Activated naive CD4-positive, alpha-beta T cell treated with anti-CD3 and anti-CD28 coated beads, Interleukin-2, amount 50 U/mL, for 16 hours (primary cell): ENCODE results near the gene PCSK7.
"Not testable (repeated sequence)": the region's sequence is repeated elsewhere in the genome, so short reads cannot be mapped to it uniquely, and the experiment has no call there.

Experiments used
- DNase-seq: peaks from one replicate; pipeline ENCODE4 v3.0.0-alpha.2; 2020

Gene PCSK7

DNA sequence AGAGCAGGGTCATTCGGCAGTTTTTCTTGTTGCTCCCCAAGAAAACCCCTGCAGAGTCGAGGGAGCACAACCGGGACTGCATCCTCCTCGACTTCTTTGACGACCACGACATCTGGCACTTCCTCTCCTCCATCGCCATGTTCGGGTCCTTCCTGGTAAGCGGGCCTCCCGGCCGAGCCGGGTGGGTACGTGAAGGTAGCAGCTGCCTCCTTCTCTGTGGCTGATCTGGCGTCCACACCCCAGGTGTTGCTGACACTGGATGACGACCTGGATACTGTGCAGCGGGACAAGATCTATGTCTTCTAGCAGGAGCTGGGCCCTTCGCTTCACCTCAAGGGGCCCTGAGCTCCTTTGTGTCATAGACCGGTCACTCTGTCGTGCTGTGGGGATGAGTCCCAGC is 36.1 kb downstream of the PCSK7 start:
- DNase-seq = no peak

DNA sequence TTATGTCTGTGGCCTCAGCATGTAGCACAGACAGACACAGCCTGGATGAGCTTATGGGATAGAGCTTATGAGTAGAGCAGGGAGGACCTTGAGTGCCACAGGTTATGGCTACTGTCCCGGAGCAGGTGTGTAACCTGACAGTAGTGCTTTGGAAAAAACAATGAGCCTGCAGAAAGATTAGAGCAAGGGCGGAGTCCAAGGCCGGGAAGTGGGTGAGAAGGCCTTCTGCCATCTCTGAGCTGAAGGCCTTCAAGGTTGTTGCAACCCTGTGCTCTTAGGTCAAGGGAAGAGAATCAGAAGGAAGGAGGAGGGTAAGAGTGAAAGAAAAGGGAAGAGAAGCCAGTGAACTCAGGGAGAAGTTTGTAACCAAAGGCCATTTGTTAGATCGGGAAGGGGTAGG is 36.6 kb downstream of the PCSK7 start:
- DNase-seq = no peak

DNA sequence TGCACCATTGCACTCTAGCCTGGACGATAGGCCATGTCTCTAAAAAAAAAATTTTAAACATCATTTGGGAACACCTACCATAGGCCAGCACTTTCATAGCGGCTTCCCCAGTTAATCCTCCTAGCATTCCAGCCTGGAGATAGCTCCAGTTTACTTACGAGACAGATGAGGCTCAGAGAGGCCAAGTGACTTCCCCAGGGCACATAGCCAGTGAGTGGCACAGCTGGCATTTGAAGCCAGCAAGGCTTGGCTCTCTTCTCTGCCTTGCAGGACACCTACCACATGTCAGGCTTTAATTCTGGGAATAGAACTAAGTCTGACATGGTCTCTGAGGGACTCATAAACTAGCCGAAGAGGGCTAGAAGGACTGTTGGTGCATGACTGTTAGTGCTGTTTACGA is 37.6 kb downstream of the PCSK7 start:
- no peak for DNase-seq

DNA sequence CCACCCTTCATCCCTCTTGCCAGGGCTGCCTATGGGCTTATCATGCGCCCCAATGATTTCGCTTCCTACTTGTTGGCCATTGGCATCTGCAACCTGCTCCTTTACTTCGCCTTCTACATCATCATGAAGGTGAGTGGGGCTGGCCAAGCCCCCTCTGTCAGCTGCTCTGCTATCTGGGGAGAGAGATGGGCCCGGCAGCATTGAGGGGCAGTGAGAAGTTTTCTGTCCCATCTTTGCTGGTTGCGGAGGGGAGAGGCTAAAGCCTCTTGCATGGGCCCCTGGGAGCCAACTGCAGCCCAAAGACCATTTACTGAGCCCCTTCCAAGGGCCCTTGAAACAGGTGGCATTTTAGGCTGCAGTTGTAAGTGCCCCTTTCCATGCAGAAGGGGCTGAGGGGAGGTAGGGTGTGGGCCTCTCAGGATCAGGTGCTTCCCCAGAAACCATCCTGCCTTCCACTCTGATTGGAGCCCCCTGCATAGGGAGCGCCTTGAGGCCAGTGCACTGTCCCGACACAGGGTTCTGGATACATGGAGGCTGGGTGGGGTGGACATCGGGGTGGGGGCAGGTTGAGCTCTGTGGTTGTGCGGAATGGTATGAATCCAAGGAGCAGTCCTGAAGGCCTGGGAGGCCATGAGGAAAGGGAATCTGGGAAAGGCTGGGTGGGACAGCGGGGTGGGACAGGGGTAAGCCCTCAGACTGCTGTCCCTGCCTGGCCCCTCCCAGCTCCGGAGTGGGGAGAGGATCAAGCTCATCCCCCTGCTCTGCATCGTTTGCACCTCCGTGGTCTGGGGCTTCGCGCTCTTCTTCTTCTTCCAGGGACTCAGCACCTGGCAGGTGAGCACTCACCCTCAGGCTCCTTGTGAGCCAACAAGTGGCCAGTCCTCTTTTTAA is 38.5 kb downstream of the PCSK7 start:
- no peak for DNase-seq

DNA sequence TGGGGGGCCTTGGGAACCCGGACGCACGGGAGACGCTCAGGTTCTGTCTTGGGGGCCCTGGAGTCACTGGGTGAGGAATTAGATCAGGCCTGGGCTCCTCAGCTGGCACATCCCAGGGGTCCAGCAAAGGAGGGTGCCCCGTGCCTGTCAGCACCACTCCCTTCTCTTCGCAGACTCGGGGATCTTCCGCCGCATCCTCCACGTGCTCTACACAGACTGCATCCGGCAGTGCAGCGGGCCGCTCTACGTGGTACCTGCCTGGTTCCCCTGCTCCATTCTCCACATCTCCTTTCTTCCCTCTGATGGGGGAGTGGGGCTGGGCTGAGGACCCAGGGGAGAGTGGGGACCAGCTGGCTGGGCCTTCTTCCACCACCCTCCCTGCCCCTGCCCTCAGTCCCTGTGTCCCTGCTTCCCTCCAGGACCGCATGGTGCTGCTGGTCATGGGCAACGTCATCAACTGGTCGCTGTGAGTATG is 39.4 kb downstream of the PCSK7 start:
- DNase-seq = no peak

DNA sequence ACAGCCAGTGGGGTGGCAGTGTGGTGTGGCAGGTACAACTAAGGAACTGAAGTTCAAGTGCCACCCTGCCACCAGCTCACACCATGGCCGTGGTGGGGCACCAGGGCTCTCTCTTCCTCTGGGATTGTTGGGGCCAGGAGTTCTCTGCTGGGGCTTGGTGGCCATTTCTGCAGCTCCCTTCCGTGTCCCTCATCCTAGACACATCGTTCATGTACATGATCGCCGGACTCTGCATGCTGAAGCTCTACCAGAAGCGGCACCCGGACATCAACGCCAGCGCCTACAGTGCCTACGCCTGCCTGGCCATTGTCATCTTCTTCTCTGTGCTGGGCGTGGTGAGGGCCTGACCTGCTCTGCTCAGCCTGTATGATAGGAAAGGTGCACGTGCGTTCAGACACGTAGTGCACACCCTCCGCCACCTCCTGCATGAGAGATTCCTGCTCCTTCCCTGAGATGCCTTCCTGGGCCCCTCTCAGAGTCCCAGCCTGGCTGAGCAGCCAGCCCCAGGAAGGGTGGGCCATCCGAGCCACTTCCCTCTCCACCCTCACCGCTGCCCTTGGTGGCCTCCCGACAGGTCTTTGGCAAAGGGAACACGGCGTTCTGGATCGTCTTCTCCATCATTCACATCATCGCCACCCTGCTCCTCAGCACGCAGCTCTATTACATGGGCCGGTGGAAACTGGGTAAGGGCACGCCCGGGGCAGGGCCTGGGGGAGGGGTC is 40.0 kb downstream of the PCSK7 start:
- no peak for DNase-seq

DNA sequence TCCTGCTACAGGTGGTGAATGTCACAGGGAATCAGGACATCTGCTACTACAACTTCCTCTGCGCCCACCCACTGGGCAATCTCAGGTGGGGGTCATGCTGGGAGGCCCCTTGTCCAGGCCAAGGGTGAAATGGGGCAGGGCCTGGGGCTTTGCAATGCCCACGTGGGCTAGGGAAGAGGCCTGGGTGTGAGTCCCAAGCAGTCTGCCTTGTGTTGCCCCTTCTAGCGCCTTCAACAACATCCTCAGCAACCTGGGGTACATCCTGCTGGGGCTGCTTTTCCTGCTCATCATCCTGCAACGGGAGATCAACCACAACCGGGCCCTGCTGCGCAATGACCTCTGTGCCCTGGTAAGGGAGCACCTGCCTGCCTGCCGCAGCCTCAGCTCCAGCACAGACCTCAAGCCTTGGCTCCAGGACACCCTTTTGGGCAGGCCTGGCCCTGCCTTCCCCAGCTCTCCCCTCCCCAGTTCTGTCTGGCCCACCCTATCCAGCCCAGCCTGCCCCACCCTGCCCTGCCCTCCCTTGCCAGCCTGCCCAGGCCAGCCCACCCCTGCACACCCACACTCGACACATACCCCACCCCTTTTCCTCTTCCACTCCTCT is 41.8 kb downstream of the PCSK7 start:
- DNase-seq = no peak

DNA sequence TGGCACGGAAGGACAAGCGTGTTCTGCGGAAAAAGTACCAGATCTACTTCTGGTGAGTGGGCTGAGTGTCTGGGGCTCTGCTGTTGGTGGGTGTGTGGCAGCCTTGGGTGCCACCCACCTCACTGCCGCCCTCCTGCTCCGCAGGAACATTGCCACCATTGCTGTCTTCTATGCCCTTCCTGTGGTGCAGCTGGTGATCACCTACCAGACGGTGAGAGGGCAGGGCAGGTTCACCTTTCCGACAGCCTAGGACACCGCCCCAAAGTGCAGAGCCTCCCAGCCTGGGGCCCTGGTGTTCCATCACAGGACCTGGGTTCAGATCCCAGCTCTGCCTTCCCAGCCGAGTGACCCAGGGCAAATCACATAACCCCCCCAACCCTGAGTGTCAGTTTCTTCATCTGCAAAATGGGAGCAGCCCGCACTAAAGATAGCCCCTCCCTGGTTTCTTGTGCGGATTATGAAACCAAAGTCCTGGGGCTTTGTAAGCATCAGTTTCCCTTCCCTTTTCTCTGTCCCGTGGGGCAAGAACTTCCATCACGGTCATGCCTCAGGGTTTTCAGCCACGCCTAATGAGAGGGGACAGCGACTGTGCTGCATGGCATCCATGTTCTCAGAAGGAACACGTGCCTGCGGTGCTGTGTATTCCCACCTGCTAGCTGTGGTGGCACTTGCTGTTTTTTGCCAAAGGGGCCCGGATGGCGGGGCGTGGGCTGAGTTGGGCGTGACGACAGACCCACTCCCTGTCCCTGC is 42.5 kb downstream of the PCSK7 start:
- DNase-seq = no peak

DNA sequence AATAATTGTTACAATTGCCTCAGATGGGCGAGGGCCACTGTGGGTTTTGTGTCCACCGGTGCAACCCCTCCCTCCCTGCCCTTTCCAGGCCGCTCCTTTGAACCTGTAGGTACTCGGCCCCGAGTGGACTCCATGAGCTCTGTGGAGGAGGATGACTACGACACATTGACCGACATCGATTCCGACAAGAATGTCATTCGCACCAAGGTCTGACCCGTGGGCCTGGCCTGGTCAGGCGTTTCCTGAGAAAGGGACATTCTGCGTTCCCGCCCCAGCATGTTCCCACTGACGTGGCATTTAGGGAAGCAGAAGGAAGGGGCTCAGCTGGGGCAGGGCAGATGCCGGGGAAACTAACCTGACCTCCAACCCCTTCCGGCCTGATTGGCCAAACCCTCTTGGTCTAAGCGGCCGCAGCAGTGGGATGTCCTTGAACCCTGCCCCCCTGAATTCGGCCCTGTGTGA is 43.2 kb downstream of the PCSK7 start:
- DNase-seq = no peak

DNA sequence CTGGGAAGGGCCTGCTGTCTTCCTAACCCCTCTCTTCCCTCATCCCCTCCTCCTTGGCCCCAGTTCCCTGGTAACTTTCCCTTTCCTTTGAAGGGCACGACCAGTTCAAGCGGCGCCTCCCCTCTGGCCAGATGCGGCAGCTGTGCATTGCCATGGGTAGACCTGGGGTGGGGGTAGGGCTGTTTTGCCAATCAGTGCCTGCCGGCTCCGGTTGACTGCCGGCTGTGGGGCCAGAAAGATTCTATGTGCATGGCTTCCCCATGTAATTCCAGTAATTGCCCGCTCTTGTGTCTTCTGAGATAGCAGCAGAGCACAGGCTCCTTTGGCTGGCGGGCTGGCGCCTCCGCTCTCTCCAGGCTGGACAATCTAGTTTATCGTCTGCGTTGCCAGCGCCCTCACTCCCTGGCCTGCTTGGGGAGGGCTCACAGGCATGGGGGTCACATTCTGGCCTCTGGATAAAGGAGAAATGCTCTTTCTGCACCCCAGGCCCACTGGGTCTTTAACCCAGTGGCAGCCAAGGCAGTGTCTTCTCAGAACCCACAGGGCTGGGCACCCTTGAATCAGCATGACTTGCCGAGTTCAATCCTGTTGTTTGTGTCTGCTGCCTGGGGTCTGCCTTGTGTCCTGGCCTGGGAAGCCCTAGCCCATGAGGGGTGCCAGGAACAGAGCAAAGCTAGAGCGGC is 43.9 kb downstream of the PCSK7 start:
- no peak for DNase-seq

DNA sequence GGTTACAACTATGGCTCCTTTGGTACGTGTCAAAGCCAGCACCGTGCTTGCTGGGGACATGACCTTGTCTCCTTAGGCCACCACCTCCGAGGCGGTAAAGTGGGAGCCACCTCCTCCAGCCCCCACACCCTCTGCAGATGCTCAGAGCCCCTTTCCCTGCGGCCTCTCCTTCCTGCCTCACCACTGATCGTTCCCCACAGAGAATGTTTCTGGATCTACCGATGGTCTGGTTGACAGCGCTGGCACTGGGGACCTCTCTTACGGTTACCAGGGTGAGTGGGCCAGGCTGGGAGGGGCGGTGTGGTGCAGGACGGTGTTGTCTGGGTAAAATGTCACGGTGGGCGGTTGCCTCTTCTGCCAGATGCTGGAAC is 44.5 kb downstream of the PCSK7 start:
- no peak for DNase-seq

DNA sequence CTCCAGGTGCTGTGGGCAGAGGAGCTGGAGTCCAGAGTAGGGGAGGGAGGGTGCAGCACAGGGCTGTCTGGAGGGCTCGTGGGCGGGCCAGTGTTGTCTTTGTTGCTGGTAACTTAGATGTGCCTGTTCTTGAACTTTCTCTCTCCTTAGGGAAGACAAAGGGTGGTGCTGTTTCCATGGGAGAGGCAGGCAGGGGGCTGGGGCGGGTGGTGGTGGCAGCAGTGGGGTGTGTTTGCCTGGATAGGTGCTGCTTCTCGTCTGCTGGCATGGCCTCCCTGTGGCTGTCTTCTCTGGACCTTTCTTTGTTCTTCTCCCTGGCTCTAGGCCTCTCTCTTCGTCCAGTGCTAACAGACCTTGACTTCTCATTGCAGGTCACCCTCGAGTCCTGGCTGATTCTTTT is 44.9 kb downstream of the PCSK7 start:
- DNase-seq = no peak

DNA sequence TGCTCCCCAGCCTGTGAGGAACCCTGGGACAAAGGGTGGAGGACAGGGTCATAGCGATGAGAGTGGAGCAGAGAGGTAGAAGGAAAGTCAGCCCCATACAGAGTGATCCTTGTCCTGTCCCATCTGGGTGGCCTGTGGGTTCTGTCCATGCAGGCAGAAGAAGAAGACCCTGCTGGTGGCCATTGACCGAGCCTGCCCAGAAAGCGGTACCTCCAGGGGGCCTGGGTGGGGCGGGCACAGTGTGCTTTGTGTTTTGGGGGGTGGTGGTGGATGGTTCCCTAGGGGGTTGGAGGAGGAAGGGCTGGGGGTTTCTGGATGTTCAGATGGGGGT is 45.5 kb downstream of the PCSK7 start:
- DNase-seq = no peak

DNA sequence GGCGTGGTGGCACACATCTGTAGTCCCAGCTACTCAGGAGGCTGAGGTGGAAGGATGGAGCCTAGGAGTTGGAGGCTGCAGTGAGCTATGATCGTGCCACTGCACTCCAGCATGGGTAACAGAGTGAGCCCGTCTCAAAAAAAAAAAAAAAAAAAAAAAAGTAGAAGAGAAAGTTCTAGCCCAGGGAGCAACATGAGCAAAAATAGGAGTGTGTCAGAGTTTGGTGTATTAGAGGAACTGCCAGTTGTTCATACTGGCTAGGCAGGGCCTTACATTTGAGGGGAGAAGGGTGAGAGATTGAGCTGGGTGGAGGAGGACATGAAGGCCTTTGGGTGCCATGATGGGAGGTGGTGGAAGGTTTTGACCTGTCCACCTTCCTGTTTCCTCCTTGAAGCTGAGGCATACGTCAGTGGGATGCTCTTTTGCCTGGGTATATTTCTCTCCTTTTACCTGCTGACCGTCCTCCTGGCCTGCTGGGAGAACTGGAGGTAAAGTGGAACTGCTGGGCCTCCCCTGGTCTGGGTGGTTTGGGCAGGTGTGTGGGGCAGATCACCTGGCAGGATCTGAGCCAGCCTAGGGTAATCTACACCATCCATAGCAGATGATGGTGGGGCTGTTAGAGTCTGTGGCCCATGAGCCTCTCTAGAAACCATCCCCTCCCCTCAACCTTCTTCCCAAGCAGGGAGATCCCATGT is 46.0 kb downstream of the PCSK7 start:
- no peak for DNase-seq

DNA sequence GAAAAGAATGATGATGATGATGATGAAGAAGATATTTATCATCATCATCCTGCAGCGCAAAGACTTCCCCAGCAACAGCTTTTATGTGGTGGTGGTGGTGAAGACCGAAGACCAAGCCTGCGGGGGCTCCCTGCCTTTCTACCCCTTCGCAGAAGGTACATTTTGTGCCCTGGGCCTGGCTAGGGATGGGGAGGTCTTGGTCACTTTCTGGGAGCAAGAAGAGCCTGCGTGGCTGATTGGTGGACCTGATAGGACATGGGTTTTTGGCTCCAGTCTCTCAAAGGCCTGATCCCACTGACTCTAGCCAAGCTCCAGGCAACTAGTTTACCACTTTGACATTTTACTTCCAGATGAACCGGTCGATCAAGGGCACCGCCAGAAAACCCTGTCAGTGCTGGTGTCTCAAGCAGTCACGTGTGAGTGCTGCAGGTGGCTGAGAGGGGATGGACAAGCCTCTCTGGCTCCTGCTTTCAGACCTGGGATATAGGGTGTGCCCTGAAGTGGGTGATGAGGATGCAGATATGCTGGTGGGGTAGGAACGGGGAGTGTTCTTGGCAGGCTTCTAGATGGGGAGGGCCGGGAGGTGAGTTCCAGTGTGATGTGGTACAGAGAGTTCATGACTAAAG is 48.0 kb downstream of the PCSK7 start:
- DNase-seq = no peak

DNA sequence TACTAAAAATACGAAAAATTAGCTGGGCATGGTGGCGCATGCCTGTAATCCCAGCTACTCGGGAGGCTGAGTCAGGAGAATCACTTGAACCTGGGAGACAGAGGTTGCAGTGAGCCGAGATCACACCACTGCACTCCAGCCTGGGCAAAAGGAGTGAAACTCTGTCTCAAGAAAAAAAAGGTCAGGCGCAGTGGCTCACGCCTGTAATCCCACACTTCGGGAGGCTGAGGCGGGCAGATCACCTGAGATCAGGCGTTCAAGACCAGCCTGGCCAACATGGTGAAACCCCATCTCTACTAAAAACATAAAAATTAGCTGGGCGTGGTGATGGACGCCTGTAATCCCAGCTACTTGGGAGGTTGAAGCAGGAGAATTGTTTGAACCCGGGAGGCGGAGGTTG is 48.7 kb downstream of the PCSK7 start:
- not testable (repeated sequence) for DNase-seq

DNA sequence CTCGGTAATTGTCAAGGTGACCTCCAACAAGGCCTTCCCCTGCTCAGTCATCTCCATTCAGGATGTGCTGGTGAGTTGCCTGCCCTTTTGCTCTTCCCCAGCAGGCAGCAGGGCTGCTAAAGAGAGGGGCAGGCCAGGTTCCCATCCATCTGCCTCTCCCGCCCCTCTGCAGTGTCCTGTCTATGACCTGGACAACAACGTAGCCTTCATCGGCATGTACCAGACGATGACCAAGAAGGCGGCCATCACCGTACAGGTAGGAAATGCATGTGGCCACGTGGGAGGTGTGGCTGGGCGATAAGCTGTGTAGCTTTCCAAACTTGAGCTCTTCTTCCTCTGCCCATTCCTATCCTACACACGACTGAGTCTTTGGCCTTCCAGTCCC is 49.3 kb downstream of the PCSK7 start:
- no peak for DNase-seq

DNA sequence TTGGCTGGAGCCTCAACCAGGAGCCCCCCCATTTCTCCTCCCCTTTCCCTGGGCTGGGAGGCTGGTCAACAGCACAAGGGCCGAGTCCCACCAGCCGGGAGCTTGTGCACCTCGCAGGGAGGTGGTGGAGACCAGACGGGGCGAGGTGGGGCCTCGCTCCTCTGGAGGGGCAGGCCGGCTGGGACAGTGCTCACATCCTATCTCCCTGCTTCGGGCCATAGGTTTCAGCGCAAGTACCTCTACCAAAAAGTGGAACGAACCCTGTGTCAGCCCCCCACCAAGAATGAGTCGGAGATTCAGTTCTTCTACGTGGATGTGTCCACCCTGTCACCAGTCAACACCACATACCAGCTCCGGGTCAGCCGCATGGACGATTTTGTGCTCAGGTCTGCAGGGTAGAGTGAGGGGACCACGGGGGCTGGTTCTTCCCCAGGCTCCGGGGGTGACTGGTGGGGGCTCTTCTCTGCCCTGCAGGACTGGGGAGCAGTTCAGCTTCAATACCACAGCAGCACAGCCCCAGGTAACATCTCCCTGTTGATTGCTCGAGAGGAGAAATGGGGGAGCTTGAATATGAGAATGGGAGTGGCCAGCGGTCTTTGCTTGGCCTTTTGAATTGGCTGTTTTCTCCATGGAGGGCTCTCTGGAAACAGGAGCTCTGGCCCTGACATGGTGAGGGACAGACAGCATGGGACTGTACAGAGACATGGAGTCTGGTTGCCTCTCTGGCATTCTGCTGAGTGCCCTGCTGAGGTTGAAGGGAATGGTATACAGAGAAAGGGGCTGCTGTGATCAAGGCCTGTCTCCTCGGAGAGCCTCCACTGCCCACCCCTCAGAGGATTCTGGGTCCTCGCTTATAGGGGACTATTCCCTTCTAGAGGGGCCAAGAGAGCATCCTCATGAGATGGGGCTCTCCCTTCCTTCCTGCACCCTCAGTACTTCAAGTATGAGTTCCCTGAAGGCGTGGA is 50.0 kb downstream of the PCSK7 start:
- DNase-seq = no peak

DNA sequence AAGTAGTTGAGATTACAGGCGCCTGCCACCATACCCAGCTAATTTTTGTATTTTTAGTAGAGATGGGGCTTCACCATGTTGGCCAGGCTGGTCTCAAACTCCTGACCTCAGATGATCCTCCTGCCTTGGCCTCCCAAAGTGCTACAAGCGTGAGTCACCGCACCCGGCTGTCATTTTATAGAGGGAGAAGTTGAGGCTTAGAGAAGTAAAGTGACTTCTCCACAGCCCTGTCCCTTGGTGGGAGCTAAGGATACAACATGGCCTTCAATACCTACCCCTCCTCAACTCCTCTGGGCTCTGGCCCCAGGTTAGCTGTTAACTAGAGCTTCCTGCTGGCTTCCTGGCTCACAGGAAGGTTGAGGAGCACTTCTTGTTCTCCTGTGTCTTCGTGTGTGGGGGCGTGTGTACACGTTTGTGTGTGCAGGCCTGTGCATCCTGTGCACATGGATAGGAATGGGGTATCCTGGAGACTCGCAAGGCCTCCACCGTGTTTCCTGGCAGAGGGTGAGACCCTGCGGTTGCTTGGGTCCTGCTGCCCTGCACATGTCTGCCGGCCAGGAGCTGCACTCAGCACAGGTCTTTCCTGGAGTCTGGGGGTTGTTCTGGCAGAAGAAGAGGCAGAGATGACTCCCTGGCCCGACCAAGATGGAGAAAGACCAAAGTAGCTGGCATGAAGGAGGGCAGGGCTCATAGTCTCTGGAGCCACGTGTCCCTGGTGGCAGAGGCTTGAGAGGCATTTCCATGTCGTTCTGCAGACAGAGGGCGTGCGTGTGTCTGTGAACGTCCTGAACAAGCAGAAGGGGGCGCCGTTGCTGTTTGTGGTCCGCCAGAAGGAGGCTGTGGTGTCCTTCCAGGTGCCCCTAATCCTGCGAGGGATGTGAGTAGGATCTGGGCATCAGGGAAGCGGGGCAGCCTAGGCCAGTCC is 51.0 kb downstream of the PCSK7 start:
- peak; percentile 59 for DNase-seq
